ENCODE results near the gene CHD1. TPM values are rescaled to one million over a fixed set of nuclear protein-coding genes. Genes with fewer than 3 reads are reported as not detected.

CHD1 gene
- total RNA-seq, 2 donors from 2014 or later, result 58.1 to 60.2 TPM

- Mint-ChIP-seq H3K27me3 (no peaks in the 10 kb centered on the region), H3K36me3 (ENCODE audit: low read depth) (peaks cover 95% of the 10 kb centered on the region), H3K4me3 (no peak overlapping the region), H3K4me1 (no peaks in the 10 kb centered on the region), H3K9me3 (no peaks in the 10 kb centered on the region), H3K27ac (no peak overlapping the region)
- no peak for ATAC-seq (replicated peaks)
Observed at GRCh38 chr5:98898743-98899142, 30.1 kb downstream of the CHD1 start.

GRCh38 chr5:98891591-98891990 is 37.2 kb downstream of the CHD1 start:
- Mint-ChIP-seq H3K27ac (no peak overlapping the region), H3K4me1 (no peaks in the 10 kb centered on the region), H3K9me3 (no peaks in the 10 kb centered on the region), H3K36me3 (ENCODE audit: low read depth) (peaks cover 98% of the 10 kb centered on the region), H3K4me3 (no peak overlapping the region), H3K27me3 (no peaks in the 10 kb centered on the region)
- ATAC-seq (replicated peaks), result no peak

- Mint-ChIP-seq H3K4me3 (no peak overlapping the region), H3K27ac (peak overlapping the region; percentile 70), H3K27me3 (no peaks in the 10 kb centered on the region), H3K36me3 (ENCODE audit: low read depth) (peaks cover 97% of the 10 kb centered on the region), H3K9me3 (no peaks in the 10 kb centered on the region), H3K4me1 (peaks cover 11% of the 10 kb centered on the region)
- no peak for ATAC-seq (replicated peaks)
Observed at GRCh38 chr5:98880598-98880997, 48.2 kb downstream of the CHD1 start.

- Mint-ChIP-seq H3K4me3 (no peak overlapping the region), H3K27me3 (no peaks in the 10 kb centered on the region), H3K9me3 (no peaks in the 10 kb centered on the region), H3K4me1 (peaks cover 11% of the 10 kb centered on the region), H3K27ac (peak overlapping the region; percentile 70), H3K36me3 (ENCODE audit: low read depth) (peaks cover 97% of the 10 kb centered on the region)
- peak; percentile 96 for ATAC-seq (replicated peaks)
Observed at GRCh38 chr5:98880151-98880550, 48.7 kb downstream of the CHD1 start.

GRCh38 chr5:98877600-98877999 is 51.2 kb downstream of the CHD1 start:
- Mint-ChIP-seq H3K27me3 (no peaks in the 10 kb centered on the region), H3K9me3 (no peaks in the 10 kb centered on the region)

GRCh38 chr5:98872674-98873073 is 56.1 kb downstream of the CHD1 start:
- no peak for ATAC-seq (replicated peaks)
- Mint-ChIP-seq H3K36me3 (ENCODE audit: low read depth) (peaks cover 99% of the 10 kb centered on the region), H3K4me1 (peaks cover 2% of the 10 kb centered on the region), H3K9me3 (no peaks in the 10 kb centered on the region), H3K27ac (no peak overlapping the region), H3K27me3 (no peaks in the 10 kb centered on the region), H3K4me3 (no peak overlapping the region)

More at GRCh38 chr5:98877600-98877999, 51.2 kb downstream of the CHD1 start:
- peaks cover 11% of the 10 kb centered on the region for H3K4me1 Mint-ChIP-seq
- H3K36me3 Mint-ChIP-seq (ENCODE audit: low read depth), result peaks cover 98% of the 10 kb centered on the region
- no peak overlapping the region for H3K4me3 Mint-ChIP-seq
- no peak for ATAC-seq (replicated peaks)
- peak overlapping the region; percentile 13 for H3K27ac Mint-ChIP-seq

GRCh38 chr5:98865690-98866089 is 63.1 kb downstream of the CHD1 start:
- no peak overlapping the region for H3K4me3 Mint-ChIP-seq
- H3K27me3 Mint-ChIP-seq, result no peaks in the 10 kb centered on the region
- no peak for ATAC-seq (replicated peaks)
- no peak overlapping the region for H3K27ac Mint-ChIP-seq
- H3K4me1 Mint-ChIP-seq, result no peaks in the 10 kb centered on the region
- no peaks in the 10 kb centered on the region for H3K9me3 Mint-ChIP-seq
- peaks cover 99% of the 10 kb centered on the region for H3K36me3 Mint-ChIP-seq (ENCODE audit: low read depth)

- ATAC-seq (replicated peaks), result no peak
- Mint-ChIP-seq H3K4me1 (no peaks in the 10 kb centered on the region), H3K27ac (no peak overlapping the region), H3K9me3 (peaks cover 4% of the 10 kb centered on the region), H3K27me3 (no peaks in the 10 kb centered on the region), H3K4me3 (no peak overlapping the region), H3K36me3 (ENCODE audit: low read depth) (no peaks in the 10 kb centered on the region)
Observed at GRCh38 chr5:98847054-98847453, 81.8 kb downstream of the CHD1 start.

- peaks cover 4% of the 10 kb centered on the region for H3K9me3 Mint-ChIP-seq
- H3K36me3 Mint-ChIP-seq (ENCODE audit: low read depth), result no peaks in the 10 kb centered on the region
- ATAC-seq (replicated peaks), result no peak
- H3K27ac Mint-ChIP-seq, result no peak overlapping the region
- no peak overlapping the region for H3K4me3 Mint-ChIP-seq
- no peaks in the 10 kb centered on the region for H3K27me3 Mint-ChIP-seq
- H3K4me1 Mint-ChIP-seq, result no peaks in the 10 kb centered on the region
Observed at GRCh38 chr5:98846520-98846919, 82.3 kb downstream of the CHD1 start.

- no peak overlapping the region for H3K27ac Mint-ChIP-seq
- H3K27me3 Mint-ChIP-seq, result no peaks in the 10 kb centered on the region
- no peak overlapping the region for H3K4me3 Mint-ChIP-seq
- no peak for ATAC-seq (replicated peaks)
- peaks cover 4% of the 10 kb centered on the region for H3K9me3 Mint-ChIP-seq
- no peaks in the 10 kb centered on the region for H3K4me1 Mint-ChIP-seq
- no peaks in the 10 kb centered on the region for H3K36me3 Mint-ChIP-seq (ENCODE audit: low read depth)
Observed at GRCh38 chr5:98845878-98846277, 82.9 kb downstream of the CHD1 start.

GRCh38 chr5:98844865-98845264 is 83.9 kb downstream of the CHD1 start:
- peaks cover 1% of the 10 kb centered on the region for H3K4me1 Mint-ChIP-seq

GRCh38 chr5:98843481-98843880 is 85.3 kb downstream of the CHD1 start:
- ATAC-seq (replicated peaks), result no peak

More at GRCh38 chr5:98844865-98845264, 83.9 kb downstream of the CHD1 start:
- Mint-ChIP-seq H3K4me3 (no peak overlapping the region), H3K27me3 (no peaks in the 10 kb centered on the region), H3K36me3 (ENCODE audit: low read depth) (no peaks in the 10 kb centered on the region), H3K27ac (no peak overlapping the region), H3K9me3 (peaks cover 4% of the 10 kb centered on the region)
- no peak for ATAC-seq (replicated peaks)

GRCh38 chr5:98840946-98841345 is 87.9 kb downstream of the CHD1 start:
- no peaks in the 10 kb centered on the region for H3K36me3 Mint-ChIP-seq (ENCODE audit: low read depth)
- H3K4me1 Mint-ChIP-seq, result peaks cover 4% of the 10 kb centered on the region
- no peak for ATAC-seq (replicated peaks)
- no peaks in the 10 kb centered on the region for H3K27me3 Mint-ChIP-seq
- peaks cover 4% of the 10 kb centered on the region for H3K9me3 Mint-ChIP-seq
- no peak overlapping the region for H3K4me3 Mint-ChIP-seq
- no peak overlapping the region for H3K27ac Mint-ChIP-seq

More at GRCh38 chr5:98843481-98843880, 85.3 kb downstream of the CHD1 start:
- H3K27ac Mint-ChIP-seq, result no peak overlapping the region
- H3K4me3 Mint-ChIP-seq, result no peak overlapping the region
- no peaks in the 10 kb centered on the region for H3K36me3 Mint-ChIP-seq (ENCODE audit: low read depth)
- peaks cover 4% of the 10 kb centered on the region for H3K4me1 Mint-ChIP-seq
- no peaks in the 10 kb centered on the region for H3K27me3 Mint-ChIP-seq
- peaks cover 4% of the 10 kb centered on the region for H3K9me3 Mint-ChIP-seq

- Mint-ChIP-seq H3K36me3 (ENCODE audit: low read depth) (no peaks in the 10 kb centered on the region), H3K4me1 (peaks cover 4% of the 10 kb centered on the region), H3K4me3 (peak overlapping the region; percentile 57), H3K27ac (no peak overlapping the region), H3K9me3 (peaks cover 4% of the 10 kb centered on the region), H3K27me3 (no peaks in the 10 kb centered on the region)
- ATAC-seq (replicated peaks), result peak; percentile 52
Observed at GRCh38 chr5:98839469-98840383, 89.1 kb downstream of the CHD1 start.

- H3K4me1 Mint-ChIP-seq, result peaks cover 4% of the 10 kb centered on the region
- no peak for ATAC-seq (replicated peaks)
- no peaks in the 10 kb centered on the region for H3K27me3 Mint-ChIP-seq
- no peaks in the 10 kb centered on the region for H3K9me3 Mint-ChIP-seq
- no peaks in the 10 kb centered on the region for H3K36me3 Mint-ChIP-seq (ENCODE audit: low read depth)
- H3K4me3 Mint-ChIP-seq, result no peak overlapping the region
- no peak overlapping the region for H3K27ac Mint-ChIP-seq
Observed at GRCh38 chr5:98836175-98836574, 92.6 kb downstream of the CHD1 start.
